ENCODE data around the gene C1QTNF6.

C1QTNF6 gene

DNA sequence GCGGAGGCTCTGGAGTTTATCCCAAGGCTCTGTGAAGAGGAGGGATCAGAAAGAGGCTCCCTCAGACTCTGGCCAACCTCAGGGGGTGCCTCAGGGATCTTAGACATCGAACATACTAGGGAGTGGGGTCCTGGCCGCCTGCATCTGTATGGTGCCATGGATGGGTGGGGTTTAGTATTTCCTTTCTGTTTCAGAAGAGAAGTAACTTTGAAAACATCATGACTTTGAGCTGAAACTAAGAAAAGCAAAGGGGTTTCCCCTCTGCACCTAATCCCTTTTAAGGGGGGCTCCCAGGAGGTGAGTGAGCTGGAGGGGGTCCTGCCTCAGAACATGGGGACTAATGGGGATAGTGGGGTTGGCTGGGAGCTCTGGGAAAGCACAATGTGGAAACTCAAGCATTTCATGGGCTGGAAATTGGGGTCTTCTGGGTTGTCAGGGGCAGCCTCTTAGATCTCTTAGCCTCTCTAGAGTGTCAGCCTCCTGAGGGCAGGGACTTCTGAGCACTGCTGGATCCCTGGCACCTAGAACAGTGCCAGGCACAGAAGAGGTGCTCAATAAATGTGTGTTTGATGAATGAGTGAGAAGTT lies 36.0 kb upstream of the C1QTNF6 start:
- H3K36me3 ChIP-seq (ENCODE audit: control insufficient read depth in 2 of 2, insufficient read depth in 1 of 2, low read length in 2 of 2) = no peaks in the 10 kb centered on the region
- ChIA-PET POLR2A (no interaction called here), CTCF (interaction anchor here (0.8 to 4.9 kb wide), 2 partner anchors 36 to 44 kb away, joined by 3 to 37 read pairs; no protein-coding TSS in a partner anchor)
- no peak overlapping the region for H3K27ac ChIP-seq (ENCODE audit: extremely low read depth, low read depth, low read length)
- H3K4me1 ChIP-seq (ENCODE audit: control insufficient read depth, insufficient read depth, low read length) = no peaks in the 10 kb centered on the region
- TF ChIP-seq ZNF426 (tag by site-specific recombination; IDR thresholded peaks at IDR 0.05) (no peak), ZBTB7A (tag by site-specific recombination; IDR thresholded peaks at IDR 0.05; ENCODE audit: low read depth) (no peak), ZNF623 (tag by site-specific recombination; IDR thresholded peaks at IDR 0.05) (no peak), ZNF777 (tag by site-specific recombination; IDR thresholded peaks at IDR 0.05; ENCODE audit: borderline replicate concordance) (no peak), ZNF843 (tag by site-specific recombination; IDR thresholded peaks at IDR 0.05) (no peak), SP7 (tag by site-specific recombination; IDR thresholded peaks at IDR 0.05) (no peak), ZNF394 (tag by site-specific recombination; IDR thresholded peaks at IDR 0.05; ENCODE audit: borderline replicate concordance) (no peak), ZNF501 (tag by site-specific recombination; IDR thresholded peaks at IDR 0.05) (no peak), ZNF558 (tag by site-specific recombination; IDR thresholded peaks at IDR 0.05) (no peak)
- TF ChIP-seq, protein P1, sequence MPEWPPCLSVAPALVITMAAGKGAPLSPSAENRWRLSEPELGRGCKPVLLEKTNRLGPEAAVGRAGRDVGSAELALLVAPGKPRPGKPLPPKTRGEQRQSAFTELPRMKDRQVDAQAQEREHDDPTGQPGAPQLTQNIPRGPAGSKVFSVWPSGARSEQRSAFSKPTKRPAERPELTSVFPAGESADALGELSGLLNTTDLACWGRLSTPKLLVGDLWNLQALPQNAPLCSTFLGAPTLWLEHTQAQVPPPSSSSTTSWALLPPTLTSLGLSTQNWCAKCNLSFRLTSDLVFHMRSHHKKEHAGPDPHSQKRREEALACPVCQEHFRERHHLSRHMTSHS (tag by site-specific recombination; IDR thresholded peaks at IDR 0.05) = no peak
- TF ChIP-seq, protein P2, sequence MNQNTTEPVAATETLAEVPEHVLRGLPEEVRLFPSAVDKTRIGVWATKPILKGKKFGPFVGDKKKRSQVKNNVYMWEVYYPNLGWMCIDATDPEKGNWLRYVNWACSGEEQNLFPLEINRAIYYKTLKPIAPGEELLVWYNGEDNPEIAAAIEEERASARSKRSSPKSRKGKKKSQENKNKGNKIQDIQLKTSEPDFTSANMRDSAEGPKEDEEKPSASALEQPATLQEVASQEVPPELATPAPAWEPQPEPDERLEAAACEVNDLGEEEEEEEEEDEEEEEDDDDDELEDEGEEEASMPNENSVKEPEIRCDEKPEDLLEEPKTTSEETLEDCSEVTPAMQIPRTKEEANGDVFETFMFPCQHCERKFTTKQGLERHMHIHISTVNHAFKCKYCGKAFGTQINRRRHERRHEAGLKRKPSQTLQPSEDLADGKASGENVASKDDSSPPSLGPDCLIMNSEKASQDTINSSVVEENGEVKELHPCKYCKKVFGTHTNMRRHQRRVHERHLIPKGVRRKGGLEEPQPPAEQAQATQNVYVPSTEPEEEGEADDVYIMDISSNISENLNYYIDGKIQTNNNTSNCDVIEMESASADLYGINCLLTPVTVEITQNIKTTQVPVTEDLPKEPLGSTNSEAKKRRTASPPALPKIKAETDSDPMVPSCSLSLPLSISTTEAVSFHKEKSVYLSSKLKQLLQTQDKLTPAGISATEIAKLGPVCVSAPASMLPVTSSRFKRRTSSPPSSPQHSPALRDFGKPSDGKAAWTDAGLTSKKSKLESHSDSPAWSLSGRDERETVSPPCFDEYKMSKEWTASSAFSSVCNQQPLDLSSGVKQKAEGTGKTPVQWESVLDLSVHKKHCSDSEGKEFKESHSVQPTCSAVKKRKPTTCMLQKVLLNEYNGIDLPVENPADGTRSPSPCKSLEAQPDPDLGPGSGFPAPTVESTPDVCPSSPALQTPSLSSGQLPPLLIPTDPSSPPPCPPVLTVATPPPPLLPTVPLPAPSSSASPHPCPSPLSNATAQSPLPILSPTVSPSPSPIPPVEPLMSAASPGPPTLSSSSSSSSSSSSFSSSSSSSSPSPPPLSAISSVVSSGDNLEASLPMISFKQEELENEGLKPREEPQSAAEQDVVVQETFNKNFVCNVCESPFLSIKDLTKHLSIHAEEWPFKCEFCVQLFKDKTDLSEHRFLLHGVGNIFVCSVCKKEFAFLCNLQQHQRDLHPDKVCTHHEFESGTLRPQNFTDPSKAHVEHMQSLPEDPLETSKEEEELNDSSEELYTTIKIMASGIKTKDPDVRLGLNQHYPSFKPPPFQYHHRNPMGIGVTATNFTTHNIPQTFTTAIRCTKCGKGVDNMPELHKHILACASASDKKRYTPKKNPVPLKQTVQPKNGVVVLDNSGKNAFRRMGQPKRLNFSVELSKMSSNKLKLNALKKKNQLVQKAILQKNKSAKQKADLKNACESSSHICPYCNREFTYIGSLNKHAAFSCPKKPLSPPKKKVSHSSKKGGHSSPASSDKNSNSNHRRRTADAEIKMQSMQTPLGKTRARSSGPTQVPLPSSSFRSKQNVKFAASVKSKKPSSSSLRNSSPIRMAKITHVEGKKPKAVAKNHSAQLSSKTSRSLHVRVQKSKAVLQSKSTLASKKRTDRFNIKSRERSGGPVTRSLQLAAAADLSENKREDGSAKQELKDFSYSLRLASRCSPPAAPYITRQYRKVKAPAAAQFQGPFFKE (tag by site-specific recombination; IDR thresholded peaks at IDR 0.05; ENCODE audit: borderline replicate concordance) = no peak
- TF ChIP-seq, protein P3, sequence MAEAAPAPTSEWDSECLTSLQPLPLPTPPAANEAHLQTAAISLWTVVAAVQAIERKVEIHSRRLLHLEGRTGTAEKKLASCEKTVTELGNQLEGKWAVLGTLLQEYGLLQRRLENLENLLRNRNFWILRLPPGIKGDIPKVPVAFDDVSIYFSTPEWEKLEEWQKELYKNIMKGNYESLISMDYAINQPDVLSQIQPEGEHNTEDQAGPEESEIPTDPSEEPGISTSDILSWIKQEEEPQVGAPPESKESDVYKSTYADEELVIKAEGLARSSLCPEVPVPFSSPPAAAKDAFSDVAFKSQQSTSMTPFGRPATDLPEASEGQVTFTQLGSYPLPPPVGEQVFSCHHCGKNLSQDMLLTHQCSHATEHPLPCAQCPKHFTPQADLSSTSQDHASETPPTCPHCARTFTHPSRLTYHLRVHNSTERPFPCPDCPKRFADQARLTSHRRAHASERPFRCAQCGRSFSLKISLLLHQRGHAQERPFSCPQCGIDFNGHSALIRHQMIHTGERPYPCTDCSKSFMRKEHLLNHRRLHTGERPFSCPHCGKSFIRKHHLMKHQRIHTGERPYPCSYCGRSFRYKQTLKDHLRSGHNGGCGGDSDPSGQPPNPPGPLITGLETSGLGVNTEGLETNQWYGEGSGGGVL (tag by site-specific recombination; IDR thresholded peaks at IDR 0.05) = no peak
- TF ChIP-seq, protein P4, sequence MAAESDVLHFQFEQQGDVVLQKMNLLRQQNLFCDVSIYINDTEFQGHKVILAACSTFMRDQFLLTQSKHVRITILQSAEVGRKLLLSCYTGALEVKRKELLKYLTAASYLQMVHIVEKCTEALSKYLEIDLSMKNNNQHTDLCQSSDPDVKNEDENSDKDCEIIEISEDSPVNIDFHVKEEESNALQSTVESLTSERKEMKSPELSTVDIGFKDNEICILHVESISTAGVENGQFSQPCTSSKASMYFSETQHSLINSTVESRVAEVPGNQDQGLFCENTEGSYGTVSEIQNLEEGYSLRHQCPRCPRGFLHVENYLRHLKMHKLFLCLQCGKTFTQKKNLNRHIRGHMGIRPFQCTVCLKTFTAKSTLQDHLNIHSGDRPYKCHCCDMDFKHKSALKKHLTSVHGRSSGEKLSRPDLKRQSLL (tag by site-specific recombination; IDR thresholded peaks at IDR 0.05) = no peak
- H3K4me3 ChIP-seq (ENCODE audit: low read depth, low read length) = no peak overlapping the region
- no peaks in the 10 kb centered on the region for H3K9me3 ChIP-seq (ENCODE audit: control insufficient read depth, insufficient read depth, low read depth, low read length)

DNA sequence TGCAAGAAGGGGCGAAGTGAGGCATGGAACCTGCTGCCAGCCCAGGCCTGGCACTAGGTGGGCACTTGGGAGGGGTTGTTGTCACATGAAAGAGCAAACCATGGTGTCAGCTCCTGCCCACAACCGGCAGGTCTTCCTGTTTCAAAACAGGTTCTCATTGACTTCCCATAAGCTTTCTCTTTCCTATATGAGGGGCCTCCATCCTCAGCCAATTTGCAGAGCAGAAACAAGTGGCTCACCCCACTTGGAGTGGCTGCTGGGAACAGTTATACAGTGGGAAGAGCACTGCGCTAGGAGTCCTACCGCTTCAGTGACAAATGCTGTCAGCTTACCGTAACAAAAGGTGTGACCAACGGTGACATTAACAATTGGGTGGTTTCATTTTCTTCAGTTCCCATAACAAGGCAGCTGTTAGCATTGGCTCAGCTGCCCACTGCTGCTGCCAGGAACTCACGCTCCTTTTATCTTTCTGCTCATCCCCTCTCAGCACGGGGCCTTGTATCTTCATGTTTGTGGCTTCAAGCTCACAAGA lies 34.5 kb upstream of the C1QTNF6 start:
- no peaks in the 10 kb centered on the region for H3K4me1 ChIP-seq (ENCODE audit: control insufficient read depth, insufficient read depth, low read length)
- no peaks in the 10 kb centered on the region for H3K36me3 ChIP-seq (ENCODE audit: control insufficient read depth in 2 of 2, insufficient read depth in 1 of 2, low read length in 2 of 2)
- ChIA-PET POLR2A (interaction anchor here (0.6 kb wide), 1 partner anchor 731 kb away, joined by 3 read pairs; no protein-coding TSS in a partner anchor), CTCF (interaction anchor here (0.5 to 4.9 kb wide), 4 partner anchors 23 to 1112 kb away, joined by 3 to 37 read pairs (median 6); no protein-coding TSS in a partner anchor)
- H3K27ac ChIP-seq (ENCODE audit: extremely low read depth, low read depth, low read length) = no peak overlapping the region
- H3K9me3 ChIP-seq (ENCODE audit: control insufficient read depth, insufficient read depth, low read depth, low read length) = no peaks in the 10 kb centered on the region
- H3K4me3 ChIP-seq (ENCODE audit: low read depth, low read length) = no peak overlapping the region
- TF ChIP-seq ZNF837 (tag by site-specific recombination; IDR thresholded peaks at IDR 0.05) = no peak
- no peak for TF ChIP-seq ZNF610 (tag by site-specific recombination; IDR thresholded peaks at IDR 0.05; ENCODE audit: borderline replicate concordance)
- no peak for TF ChIP-seq ZNF529 (tag by site-specific recombination; IDR thresholded peaks at IDR 0.05; ENCODE audit: insufficient replicate concordance)
- TF ChIP-seq ZNF473 (tag by site-specific recombination; IDR thresholded peaks at IDR 0.05) = no peak
- no peak for TF ChIP-seq ZNF501 (tag by site-specific recombination; IDR thresholded peaks at IDR 0.05)
- TF ChIP-seq ZBTB48 (tag by site-specific recombination; IDR thresholded peaks at IDR 0.05) = no peak
- TF ChIP-seq ZFP3 (tag by site-specific recombination; IDR thresholded peaks at IDR 0.05; ENCODE audit: low read depth) = no peak
- TF ChIP-seq, protein P5, sequence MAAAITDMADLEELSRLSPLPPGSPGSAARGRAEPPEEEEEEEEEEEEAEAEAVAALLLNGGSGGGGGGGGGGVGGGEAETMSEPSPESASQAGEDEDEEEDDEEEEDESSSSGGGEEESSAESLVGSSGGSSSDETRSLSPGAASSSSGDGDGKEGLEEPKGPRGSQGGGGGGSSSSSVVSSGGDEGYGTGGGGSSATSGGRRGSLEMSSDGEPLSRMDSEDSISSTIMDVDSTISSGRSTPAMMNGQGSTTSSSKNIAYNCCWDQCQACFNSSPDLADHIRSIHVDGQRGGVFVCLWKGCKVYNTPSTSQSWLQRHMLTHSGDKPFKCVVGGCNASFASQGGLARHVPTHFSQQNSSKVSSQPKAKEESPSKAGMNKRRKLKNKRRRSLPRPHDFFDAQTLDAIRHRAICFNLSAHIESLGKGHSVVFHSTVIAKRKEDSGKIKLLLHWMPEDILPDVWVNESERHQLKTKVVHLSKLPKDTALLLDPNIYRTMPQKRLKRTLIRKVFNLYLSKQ (tag by site-specific recombination; IDR thresholded peaks at IDR 0.05; ENCODE audit: borderline replicate concordance) = no peak
